Calu3 (cell line): ENCODE measurements around the gene PTGER2. TPM values are rescaled to one million over a fixed set of nuclear protein-coding genes. Genes with fewer than 3 reads are reported as not detected.

ENCODE experiments used
- BruUV-seq: library from RNA; stranded (reverse); fragments of 400-500 nt; replicated peaks from 2 replicates; lab custom pipeline; 2021; lab: Mats Ljungman, UMichigan
- CTCF ChIA-PET: fragments of 300-600 bp; sonication (Branson Sonifier 250); formaldehyde crosslinking; loops from one replicate; lab custom pipeline; 2022; ENCODE audit warnings: antibody characterized with exemption; lab: Charles Lee
- DNase-seq: peaks from one replicate; pipeline ENCODE4 v3.0.0; 2022
- H3K27ac Mint-ChIP-seq: one replicate; pipeline ENCODE4 v1.8.0; 2022; ENCODE audit warnings: mixed read lengths; ENCODE audit not compliant: unreplicated experiment
- H3K27me3 Mint-ChIP-seq: one replicate; pipeline ENCODE4 v1.8.0; 2022; ENCODE audit warnings: mixed read lengths; ENCODE audit not compliant: unreplicated experiment
- H3K36me3 Mint-ChIP-seq: one replicate; pipeline ENCODE4 v1.8.0; 2022; ENCODE audit warnings: mild to moderate bottlenecking, moderate library complexity, mixed read lengths; ENCODE audit not compliant: insufficient read depth, unreplicated experiment
- H3K4me1 Mint-ChIP-seq: one replicate; pipeline ENCODE4 v1.8.0; 2022; ENCODE audit warnings: mild to moderate bottlenecking, low read depth, mixed read lengths; ENCODE audit not compliant: unreplicated experiment
- H3K4me3 Mint-ChIP-seq: one replicate; pipeline ENCODE4 v1.8.0; 2022; ENCODE audit warnings: mild to moderate bottlenecking, low read depth, moderate library complexity, mixed read lengths; ENCODE audit not compliant: unreplicated experiment
- H3K9me3 Mint-ChIP-seq: one replicate; pipeline ENCODE4 v1.8.0; 2022; ENCODE audit warnings: low read depth, mixed read lengths; ENCODE audit not compliant: unreplicated experiment
- CTCF ChIP-seq: fragments of 200-600 bp; IDR thresholded peaks from one replicate; pipeline ENCODE4 v1.8.0; 2022; ENCODE audit warnings: antibody characterized with exemption; ENCODE audit not compliant: unreplicated experiment
- intact Hi-C: fragments of 100-400 bp; cut with micrococcal nuclease; formaldehyde crosslinking; loops from one replicate; pipeline ENCODE4 v1.10.0; 2022; ENCODE audit not compliant: unreplicated experiment
- total RNA-seq: library from RNA; stranded (reverse); gene quantifications from 2 replicates; pipeline ENCODE4 v1.2.3, GENCODE V29; 2022

PTGER2 gene
- total RNA-seq, 1 experiment from 2014 or later, result not detected

- TF ChIP-seq CTCF, result no peak
- Mint-ChIP-seq H3K4me1 (peaks cover 9% of the 10 kb centered on the region), H3K4me3 (no peak overlapping the region), H3K27ac (no peak overlapping the region), H3K36me3 (no peaks in the 10 kb centered on the region), H3K27me3 (no peaks in the 10 kb centered on the region), H3K9me3 (no peaks in the 10 kb centered on the region)
- CTCF ChIA-PET, result no interaction called here
- intact Hi-C loops, result no loop called here
- no TSS peak for BruUV-seq
- DNase-seq, result no peak
Observed at GRCh38 chr14:52348279-52348678, 34.2 kb downstream of the PTGER2 start.

- CTCF ChIA-PET, result no interaction called here
- peaks cover 9% of the 10 kb centered on the region for H3K4me1 Mint-ChIP-seq
- intact Hi-C loops, result no loop called here
- DNase-seq, result no peak
- no peak for TF ChIP-seq CTCF
- no peaks in the 10 kb centered on the region for H3K36me3 Mint-ChIP-seq
- no peak overlapping the region for H3K27ac Mint-ChIP-seq
- no peaks in the 10 kb centered on the region for H3K27me3 Mint-ChIP-seq
- no TSS peak for BruUV-seq
- no peaks in the 10 kb centered on the region for H3K9me3 Mint-ChIP-seq
- no peak overlapping the region for H3K4me3 Mint-ChIP-seq
Observed at GRCh38 chr14:52348776-52349175, 34.7 kb downstream of the PTGER2 start.

GRCh38 chr14:52349731-52350130 lies 35.6 kb downstream of the PTGER2 start:
- Mint-ChIP-seq H3K9me3 (no peaks in the 10 kb centered on the region), H3K27ac (no peak overlapping the region), H3K27me3 (no peaks in the 10 kb centered on the region), H3K4me1 (peaks cover 15% of the 10 kb centered on the region), H3K36me3 (no peaks in the 10 kb centered on the region), H3K4me3 (no peak overlapping the region)
- intact Hi-C loops, result no loop called here
- TF ChIP-seq CTCF, result no peak
- BruUV-seq, result no TSS peak
- CTCF ChIA-PET, result no interaction called here
- DNase-seq, result no peak

- Mint-ChIP-seq H3K27me3 (no peaks in the 10 kb centered on the region), H3K4me1 (peaks cover 23% of the 10 kb centered on the region), H3K9me3 (no peaks in the 10 kb centered on the region), H3K27ac (no peak overlapping the region), H3K36me3 (no peaks in the 10 kb centered on the region), H3K4me3 (no peak overlapping the region)
- CTCF ChIA-PET, result no interaction called here
- intact Hi-C loops, result no loop called here
- no peak for DNase-seq
- no peak for TF ChIP-seq CTCF
- no TSS peak for BruUV-seq
Observed at GRCh38 chr14:52350445-52350844, 36.3 kb downstream of the PTGER2 start.
